Stimulated activated effector memory CD8-positive, alpha-beta T cell treated with anti-CD3 and anti-CD28 coated beads, Interleukin-12 subunit alpha, Interleukin-12 subunit beta, amount 100 ng/mL, for 72 hours (primary cell): ENCODE measurements around the gene S100A14.

Source experiments
- ATAC-seq: fragments of 150-1000 bp; cut with Tn5 transposase; 2 replicates; pipeline ENCODE4 v1.10.0; 2021
- DNase-seq, 2 donors: peaks; one replicate each; pipeline ENCODE4 v3.0.0; 2021 to 2022; ENCODE audit warnings: low spot score in 2 of 2
- H3K27ac Mint-ChIP-seq: one replicate; pipeline ENCODE4 v1.8.0; 2022; ENCODE audit warnings: mild to moderate bottlenecking, mixed read lengths
- H3K36me3 Mint-ChIP-seq: one replicate; pipeline ENCODE4 v1.8.0; 2022; ENCODE audit warnings: mild to moderate bottlenecking, mixed read lengths
- H3K4me1 Mint-ChIP-seq: one replicate; pipeline ENCODE4 v1.8.0; 2022; ENCODE audit warnings: mixed read lengths
- H3K4me3 Mint-ChIP-seq: one replicate; pipeline ENCODE4 v1.8.0; 2022; ENCODE audit warnings: mild to moderate bottlenecking, mixed read lengths
- H3K9me3 Mint-ChIP-seq: one replicate; pipeline ENCODE4 v1.8.0; 2022; ENCODE audit warnings: mixed read lengths

The S100A14 gene

GRCh38 chr1:153629971-153630370, 13.8 kb upstream of the S100A14 start:
- no peaks in the 10 kb centered on the region for H3K9me3 Mint-ChIP-seq
- H3K27ac Mint-ChIP-seq: peak overlapping the region; percentile 26

GRCh38 chr1:153629343-153629665, 13.2 kb upstream of the S100A14 start:
- Mint-ChIP-seq H3K4me1 (peaks cover 30% of the 10 kb centered on the region), H3K36me3 (peaks cover 7% of the 10 kb centered on the region), H3K4me3 (no peak overlapping the region), H3K27ac (peak overlapping the region; percentile 56), H3K9me3 (no peaks in the 10 kb centered on the region)
- ATAC-seq (no peak), DNase-seq (no peak)

More at GRCh38 chr1:153629971-153630370, 13.8 kb upstream of the S100A14 start:
- ATAC-seq (no peak), DNase-seq (no peak)
- peaks cover 30% of the 10 kb centered on the region for H3K4me1 Mint-ChIP-seq
- H3K4me3 Mint-ChIP-seq: no peak overlapping the region
- peaks cover 14% of the 10 kb centered on the region for H3K36me3 Mint-ChIP-seq

GRCh38 chr1:153628638-153629342, 12.7 kb upstream of the S100A14 start:
- DNase-seq: no peak
- Mint-ChIP-seq H3K4me3 (no peak overlapping the region), H3K4me1 (peaks cover 28% of the 10 kb centered on the region), H3K27ac (peak overlapping the region; percentile 56), H3K9me3 (no peaks in the 10 kb centered on the region), H3K36me3 (peaks cover 2% of the 10 kb centered on the region)
- ATAC-seq: no peak

- H3K4me3 Mint-ChIP-seq: no peak within 1 kb of the TSS
- peak within 1 kb of the TSS; percentile 56 for H3K27ac Mint-ChIP-seq
- H3K9me3 Mint-ChIP-seq: no peaks in the 10 kb centered on the region
- ATAC-seq: no peak
- peaks cover 20% of the 10 kb centered on the region for H3K4me1 Mint-ChIP-seq
- no peaks in the 10 kb centered on the region for H3K36me3 Mint-ChIP-seq
- no peak for DNase-seq
These were observed 11.8 kb upstream of the S100A14 start, which contains the start of gene S100A1 for GRCh38 chr1:153627715-153628626. S100A1 (plus strand) TSS chr1:153628434; CDS start chr1:153630522, 2,088 bp downstream.

GRCh38 chr1:153626904-153627714, 11.0 kb upstream of the S100A14 start, which contains the start of gene S100A13:
S100A13 (minus strand) TSS chr1:153627505; CDS start chr1:153626472, 1,033 bp downstream.
- no peaks in the 10 kb centered on the region for H3K9me3 Mint-ChIP-seq
- no peaks in the 10 kb centered on the region for H3K36me3 Mint-ChIP-seq
- peaks cover 13% of the 10 kb centered on the region for H3K4me1 Mint-ChIP-seq
- ATAC-seq (no peak), DNase-seq (no peak)
- H3K27ac Mint-ChIP-seq: no peak within 1 kb of the TSS
- no peak within 1 kb of the TSS for H3K4me3 Mint-ChIP-seq

GRCh38 chr1:153626477-153626903, 10.4 kb upstream of the S100A14 start:
- Mint-ChIP-seq H3K9me3 (no peaks in the 10 kb centered on the region), H3K4me3 (no peak overlapping the region), H3K36me3 (no peaks in the 10 kb centered on the region), H3K4me1 (peaks cover 8% of the 10 kb centered on the region), H3K27ac (no peak overlapping the region)
- DNase-seq: no peak
- no peak for ATAC-seq

- H3K36me3 Mint-ChIP-seq: no peaks in the 10 kb centered on the region
- H3K4me3 Mint-ChIP-seq: no peak overlapping the region
- ATAC-seq (no peak), DNase-seq (no peak)
- H3K27ac Mint-ChIP-seq: no peak overlapping the region
- H3K9me3 Mint-ChIP-seq: no peaks in the 10 kb centered on the region
- H3K4me1 Mint-ChIP-seq: peaks cover 6% of the 10 kb centered on the region
These were observed 9.0 kb upstream of the S100A14 start for GRCh38 chr1:153624965-153625611.

GRCh38 chr1:153623101-153623500, 7.0 kb upstream of the S100A14 start:
- Mint-ChIP-seq H3K27ac (no peak overlapping the region), H3K4me1 (peaks cover 6% of the 10 kb centered on the region), H3K4me3 (no peak overlapping the region), H3K9me3 (no peaks in the 10 kb centered on the region), H3K36me3 (no peaks in the 10 kb centered on the region)
- DNase-seq: no peak
- ATAC-seq: no peak

- Mint-ChIP-seq H3K4me1 (no peaks in the 10 kb centered on the region), H3K27ac (no peak overlapping the region), H3K36me3 (no peaks in the 10 kb centered on the region), H3K9me3 (no peaks in the 10 kb centered on the region), H3K4me3 (no peak overlapping the region)
- DNase-seq (no peak), ATAC-seq (no peak)
These were observed 3.0 kb upstream of the S100A14 start for GRCh38 chr1:153619171-153619570.

GRCh38 chr1:153617663-153618062, 1.5 kb upstream of the S100A14 start:
- H3K4me3 Mint-ChIP-seq: no peak overlapping the region
- ATAC-seq (peak; percentile 90), DNase-seq (peak; percentile 51 to 77)
- no peaks in the 10 kb centered on the region for H3K4me1 Mint-ChIP-seq
- H3K27ac Mint-ChIP-seq: peak overlapping the region; percentile 84
- no peaks in the 10 kb centered on the region for H3K36me3 Mint-ChIP-seq
- H3K9me3 Mint-ChIP-seq: no peaks in the 10 kb centered on the region

- DNase-seq (no peak), ATAC-seq (no peak)
- no peaks in the 10 kb centered on the region for H3K4me1 Mint-ChIP-seq
- H3K27ac Mint-ChIP-seq: peak overlapping the region; percentile 84
- H3K9me3 Mint-ChIP-seq: no peaks in the 10 kb centered on the region
- H3K4me3 Mint-ChIP-seq: no peak overlapping the region
- H3K36me3 Mint-ChIP-seq: no peaks in the 10 kb centered on the region
These were observed 789 bp upstream of the S100A14 start for GRCh38 chr1:153616917-153617311.

- Mint-ChIP-seq H3K9me3 (no peaks in the 10 kb centered on the region), H3K4me3 (no peak overlapping the region), H3K36me3 (no peaks in the 10 kb centered on the region), H3K4me1 (no peaks in the 10 kb centered on the region), H3K27ac (no peak overlapping the region)
- ATAC-seq (no peak), DNase-seq (no peak)
These were observed 719 bp downstream of the S100A14 start for GRCh38 chr1:153615406-153615805.

GRCh38 chr1:153614906-153615305, 1.2 kb downstream of the S100A14 start:
- no peaks in the 10 kb centered on the region for H3K36me3 Mint-ChIP-seq
- DNase-seq: no peak
- H3K27ac Mint-ChIP-seq: no peak overlapping the region
- H3K4me1 Mint-ChIP-seq: no peaks in the 10 kb centered on the region
- no peaks in the 10 kb centered on the region for H3K9me3 Mint-ChIP-seq
- no peak for ATAC-seq
- no peak overlapping the region for H3K4me3 Mint-ChIP-seq

GRCh38 chr1:153614189-153614900, 1.8 kb downstream of the S100A14 start:
- H3K27ac Mint-ChIP-seq: no peak overlapping the region
- H3K4me3 Mint-ChIP-seq: no peak overlapping the region
- H3K36me3 Mint-ChIP-seq: no peaks in the 10 kb centered on the region
- ATAC-seq (no peak), DNase-seq (no peak)
- H3K9me3 Mint-ChIP-seq: no peaks in the 10 kb centered on the region
- H3K4me1 Mint-ChIP-seq: peaks cover 2% of the 10 kb centered on the region
